ENCODE data around the gene MYO16.

The MYO16 gene

DNA sequence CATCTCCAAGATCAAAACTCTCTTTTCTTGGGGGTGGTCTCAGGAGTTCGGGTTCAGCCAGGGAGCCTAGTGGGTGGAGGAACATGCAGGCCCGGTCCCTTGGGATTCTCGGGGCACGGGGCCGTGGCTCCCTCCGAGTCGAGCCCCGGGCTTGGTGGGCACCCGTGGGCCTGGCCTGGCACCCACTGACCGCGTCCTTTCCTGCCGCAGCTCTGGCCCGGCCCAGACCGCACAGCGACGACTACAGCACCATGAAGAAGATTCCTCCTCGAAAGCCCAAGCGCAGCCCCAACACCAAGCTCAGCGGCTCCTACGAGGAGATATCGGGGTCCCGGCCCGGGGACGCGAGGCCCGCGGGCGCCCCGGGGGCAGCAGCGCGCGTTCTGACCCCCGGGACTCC lies 510.6 kb downstream of the MYO16 start:
- in situ Hi-C loops (cut with HindIII; ENCODE audit: low sequenced_read_pairs): no loop called here

DNA sequence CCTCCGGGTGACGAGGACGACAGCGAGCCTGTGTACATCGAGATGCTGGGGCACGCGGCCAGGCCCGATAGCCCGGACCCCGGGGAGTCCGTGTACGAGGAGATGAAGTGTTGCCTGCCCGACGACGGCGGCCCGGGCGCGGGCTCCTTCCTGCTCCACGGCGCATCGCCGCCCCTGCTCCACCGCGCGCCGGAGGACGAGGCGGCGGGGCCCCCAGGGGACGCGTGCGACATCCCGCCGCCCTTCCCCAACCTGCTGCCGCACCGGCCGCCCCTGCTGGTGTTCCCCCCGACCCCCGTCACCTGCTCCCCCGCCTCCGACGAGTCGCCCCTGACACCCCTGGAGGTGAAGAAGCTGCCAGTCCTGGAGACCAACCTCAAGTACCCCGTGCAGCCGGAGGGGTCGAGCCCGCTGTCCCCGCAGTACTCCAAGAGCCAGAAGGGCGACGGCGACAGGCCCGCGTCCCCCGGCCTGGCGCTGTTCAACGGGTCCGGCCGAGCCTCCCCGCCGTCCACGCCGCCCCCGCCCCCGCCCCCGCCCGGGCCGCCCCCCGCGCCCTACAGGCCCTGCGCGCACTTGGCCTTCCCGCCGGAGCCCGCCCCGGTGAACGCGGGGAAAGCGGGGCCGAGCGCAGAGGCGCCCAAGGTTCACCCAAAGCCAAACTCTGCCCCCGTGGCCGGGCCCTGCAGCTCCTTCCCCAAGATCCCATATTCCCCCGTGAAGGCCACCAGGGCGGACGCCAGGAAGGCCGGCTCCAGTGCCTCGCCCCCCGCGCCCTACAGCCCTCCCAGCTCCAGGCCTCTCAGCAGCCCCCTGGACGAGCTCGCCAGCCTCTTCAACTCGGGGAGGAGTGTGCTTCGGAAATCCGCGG lies 511.3 kb downstream of the MYO16 start:
- in situ Hi-C loops (cut with HindIII; ENCODE audit: low sequenced_read_pairs): no loop called here

DNA sequence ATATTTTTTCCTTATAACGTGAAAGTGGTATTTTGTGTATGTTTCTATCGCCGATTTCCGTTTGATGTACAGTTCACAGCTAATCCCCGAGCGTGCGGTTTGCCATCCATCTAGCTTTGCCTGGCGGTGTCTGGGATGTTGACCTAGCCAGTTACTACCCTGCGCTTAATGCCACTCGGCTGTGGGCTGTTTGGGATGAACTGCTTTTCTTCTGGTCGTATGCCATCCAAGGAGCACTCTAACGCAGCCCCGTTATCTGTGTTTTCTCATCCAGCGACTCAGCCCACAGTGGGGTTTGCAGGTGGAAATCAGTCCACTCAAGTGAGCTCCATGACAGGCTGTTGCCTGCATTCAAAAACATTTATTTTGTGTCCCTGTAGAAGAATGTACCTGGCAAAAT lies 512.3 kb downstream of the MYO16 start:
- in situ Hi-C loops (cut with HindIII; ENCODE audit: low sequenced_read_pairs): no loop called here

DNA sequence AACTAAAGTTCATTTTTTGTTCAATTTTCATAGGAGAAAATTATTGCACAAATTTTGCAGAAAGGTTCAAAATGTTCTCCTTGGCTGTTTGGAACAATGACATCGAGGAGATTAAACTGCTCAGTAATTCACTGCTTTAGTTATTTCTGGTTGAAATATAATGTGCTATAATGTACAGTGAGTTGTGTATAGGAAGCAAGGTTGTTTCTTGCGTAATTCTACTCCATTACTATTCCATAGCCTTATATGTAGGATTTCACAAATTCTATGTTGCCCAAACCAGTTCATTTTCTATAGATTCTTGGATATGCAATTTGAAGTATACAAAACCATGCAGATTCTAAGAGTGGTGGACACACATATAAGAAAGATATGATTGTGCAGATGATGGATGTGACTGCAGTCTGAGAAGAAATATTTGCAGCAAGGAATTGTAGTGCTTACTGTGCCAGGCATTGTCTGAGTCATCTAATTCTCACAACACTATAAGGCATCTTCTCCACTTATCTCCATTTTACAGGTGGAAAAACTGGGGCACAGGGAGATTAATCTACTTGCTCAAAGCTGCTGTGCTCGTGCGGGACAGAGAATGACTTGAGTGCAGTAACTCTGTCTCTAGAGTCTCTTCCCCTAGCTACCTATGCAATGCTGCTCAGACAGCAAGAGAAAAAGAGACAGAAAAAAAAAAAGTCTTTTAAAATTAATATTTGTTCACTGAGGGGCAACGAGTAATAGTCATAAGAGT lies 515.5 kb downstream of the MYO16 start:
- in situ Hi-C loops (cut with HindIII; ENCODE audit: low sequenced_read_pairs): no loop called here

DNA sequence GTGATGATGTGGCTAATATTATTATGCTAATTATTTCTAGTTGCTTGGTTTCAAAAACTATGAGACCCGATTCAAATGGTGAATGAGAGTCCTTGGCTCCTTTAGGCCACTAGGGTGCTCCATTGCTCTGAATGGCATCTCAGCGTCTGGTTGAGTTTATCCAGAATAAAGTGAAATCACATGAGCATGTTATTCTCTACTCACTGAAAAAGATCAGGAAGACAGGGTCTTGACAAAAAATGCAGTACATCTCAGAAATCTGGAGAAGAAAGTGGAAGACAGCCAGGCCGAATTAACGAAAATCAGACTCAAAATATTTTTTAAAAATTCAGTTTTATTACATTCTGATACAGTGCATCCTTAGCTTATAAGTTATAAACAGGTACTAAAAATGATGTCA lies 516.2 kb downstream of the MYO16 start:
- in situ Hi-C loops (cut with HindIII; ENCODE audit: low sequenced_read_pairs): no loop called here

DNA sequence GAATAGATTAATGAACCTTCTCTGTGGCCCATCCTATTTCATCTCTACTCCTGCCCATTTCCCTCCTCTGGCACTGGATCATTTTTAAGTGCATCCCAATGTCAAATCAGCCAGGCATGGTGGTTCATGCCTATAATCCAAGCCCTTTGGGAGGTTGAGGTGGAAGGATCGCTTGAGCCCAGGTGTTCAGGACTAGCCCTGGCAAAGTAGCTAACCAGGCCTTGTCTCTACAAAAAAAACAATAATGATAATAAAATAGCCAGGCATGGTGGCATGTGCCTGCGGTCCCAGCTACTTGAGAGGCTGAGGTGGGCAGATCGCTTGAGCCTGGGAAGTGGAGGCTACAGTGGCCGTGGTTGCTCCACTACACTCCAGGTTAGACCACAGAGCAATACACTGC lies 517.0 kb downstream of the MYO16 start:
- in situ Hi-C loops (cut with HindIII; ENCODE audit: low sequenced_read_pairs): no loop called here

DNA sequence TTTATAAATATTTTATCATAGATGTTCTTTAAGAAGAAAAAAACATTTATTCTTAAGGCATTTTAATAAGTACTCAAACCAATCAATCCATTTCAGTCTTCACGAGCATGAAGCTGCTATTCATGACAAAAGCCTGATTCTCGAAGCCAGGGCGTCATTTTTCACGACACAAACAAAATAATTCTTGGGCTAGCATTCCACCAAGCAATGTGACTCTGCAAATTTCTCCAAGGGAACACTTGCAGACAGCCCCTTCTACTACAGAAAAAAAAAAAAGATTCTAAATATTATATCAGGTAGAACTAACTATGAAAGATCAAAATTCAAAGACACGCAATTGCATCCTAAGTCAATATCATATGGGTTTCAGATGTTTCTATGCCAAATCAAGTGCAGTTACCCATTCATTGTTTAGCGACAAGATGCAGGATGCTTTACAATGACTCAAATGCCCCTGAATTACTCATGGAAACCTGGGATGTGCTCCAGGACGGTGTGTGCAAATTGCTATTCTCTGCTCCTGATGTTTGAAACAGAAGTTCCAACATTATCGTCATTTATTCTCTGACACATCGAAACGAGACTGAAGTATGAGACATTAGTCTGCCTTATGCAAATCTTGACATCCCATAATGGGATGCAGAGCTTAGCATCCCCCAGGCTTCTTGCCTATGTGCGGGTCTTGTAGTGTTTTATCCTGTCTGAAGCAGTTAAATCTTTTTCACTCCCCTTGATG lies 517.7 kb downstream of the MYO16 start:
- in situ Hi-C loops (cut with HindIII; ENCODE audit: low sequenced_read_pairs): no loop called here

DNA sequence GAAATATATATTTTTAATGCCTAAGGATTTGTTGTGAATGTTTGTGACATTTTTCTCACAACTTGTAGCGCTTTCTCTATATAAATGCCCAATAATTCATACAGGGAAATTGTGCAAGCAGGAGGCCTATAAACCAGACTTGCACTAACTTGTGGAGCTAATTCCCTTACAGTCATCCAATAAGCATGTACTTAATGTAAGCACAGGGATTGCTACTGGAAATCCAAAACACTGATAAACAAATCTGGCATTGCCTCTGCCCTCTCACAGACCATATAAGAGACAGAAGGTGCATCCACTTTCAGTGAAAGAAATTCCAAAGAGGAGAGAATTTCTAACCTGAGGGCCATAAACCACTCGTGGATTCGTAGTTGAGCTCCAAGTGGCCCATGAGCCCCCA lies 518.8 kb downstream of the MYO16 start:
- in situ Hi-C loops (cut with HindIII; ENCODE audit: low sequenced_read_pairs): no loop called here

DNA sequence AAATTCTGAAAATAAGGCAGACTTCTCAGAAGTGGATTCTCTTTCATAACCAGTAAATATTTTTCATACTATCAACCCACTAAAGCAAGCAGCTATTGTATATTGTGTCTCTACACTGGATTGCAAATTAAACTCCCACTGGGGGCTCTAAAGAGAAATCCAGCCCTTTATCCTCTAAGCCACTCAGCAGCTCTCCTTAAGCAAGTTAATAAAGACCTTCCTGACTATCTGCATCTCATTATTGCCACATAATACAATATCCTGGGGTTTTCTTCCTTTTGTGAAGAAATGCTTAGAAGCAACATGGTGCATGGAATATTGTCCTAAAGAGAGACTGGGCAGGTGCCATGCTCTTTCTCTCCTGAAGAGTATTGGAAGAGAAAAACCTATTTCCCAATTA lies 521.3 kb downstream of the MYO16 start:
- in situ Hi-C loops (cut with HindIII; ENCODE audit: low sequenced_read_pairs): no loop called here

DNA sequence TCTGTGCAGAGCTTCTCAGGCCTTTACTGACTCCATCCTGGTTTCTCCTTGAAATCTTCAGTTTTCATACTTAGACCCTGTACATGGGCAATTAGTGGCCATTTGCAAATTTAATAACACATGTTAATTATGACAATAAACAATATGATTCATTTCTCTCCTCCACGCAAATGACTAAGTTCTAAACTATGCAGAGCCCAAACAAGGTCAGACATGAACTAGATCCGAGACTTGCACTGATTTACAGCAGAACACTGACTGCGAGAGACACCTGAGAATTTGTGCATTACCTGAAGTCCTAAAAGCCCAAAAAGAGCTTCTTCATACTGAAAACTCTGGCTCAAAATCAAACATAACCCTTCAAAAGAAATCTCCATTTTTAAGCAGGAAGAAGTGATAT lies 521.8 kb downstream of the MYO16 start:
- in situ Hi-C loops (cut with HindIII; ENCODE audit: low sequenced_read_pairs): no loop called here

DNA sequence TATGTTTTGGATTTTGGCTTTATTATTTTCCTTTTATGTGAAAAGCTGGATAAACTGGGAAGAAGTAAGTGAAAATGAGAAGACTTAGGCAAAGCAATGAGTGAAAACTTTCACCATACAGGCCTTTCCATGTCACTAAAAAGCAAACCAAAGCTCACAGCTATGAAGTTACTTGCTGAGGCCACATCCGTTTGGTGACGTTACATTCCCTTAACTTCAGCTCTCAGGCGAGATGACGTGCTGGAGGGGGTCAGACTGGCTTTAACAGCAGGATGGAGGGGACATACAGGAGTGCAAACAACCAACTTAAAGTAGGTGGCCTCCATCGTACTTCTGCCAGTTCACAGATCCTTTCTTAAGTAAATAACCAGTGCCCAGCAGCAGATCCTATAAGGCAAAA lies 522.3 kb downstream of the MYO16 start:
- in situ Hi-C loops (cut with HindIII; ENCODE audit: low sequenced_read_pairs): no loop called here

DNA sequence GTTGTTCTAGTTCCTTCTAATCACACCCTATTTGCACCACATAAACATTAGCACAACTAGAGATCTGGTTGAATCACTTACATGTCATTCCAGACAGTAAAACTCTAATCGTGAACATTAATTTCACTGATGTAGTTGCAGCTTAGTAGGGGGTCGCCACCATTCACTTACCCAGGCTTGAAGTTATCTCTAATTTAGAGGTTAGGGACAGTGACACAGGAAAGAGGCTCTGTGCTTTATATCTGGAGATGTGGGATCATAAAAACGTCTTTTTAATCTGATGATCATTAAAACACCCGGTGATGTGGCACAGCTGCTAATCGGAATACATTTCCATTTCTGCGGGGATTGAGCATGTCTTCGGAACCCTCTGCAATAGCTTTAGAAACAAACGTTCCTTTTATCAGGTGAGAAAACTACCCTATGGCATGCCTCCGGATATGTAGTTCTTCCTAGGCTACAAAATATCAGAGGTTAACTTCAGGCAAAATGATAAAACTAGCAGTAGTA lies 523.0 kb downstream of the MYO16 start:
- in situ Hi-C loops (cut with HindIII; ENCODE audit: low sequenced_read_pairs): no loop called here

DNA sequence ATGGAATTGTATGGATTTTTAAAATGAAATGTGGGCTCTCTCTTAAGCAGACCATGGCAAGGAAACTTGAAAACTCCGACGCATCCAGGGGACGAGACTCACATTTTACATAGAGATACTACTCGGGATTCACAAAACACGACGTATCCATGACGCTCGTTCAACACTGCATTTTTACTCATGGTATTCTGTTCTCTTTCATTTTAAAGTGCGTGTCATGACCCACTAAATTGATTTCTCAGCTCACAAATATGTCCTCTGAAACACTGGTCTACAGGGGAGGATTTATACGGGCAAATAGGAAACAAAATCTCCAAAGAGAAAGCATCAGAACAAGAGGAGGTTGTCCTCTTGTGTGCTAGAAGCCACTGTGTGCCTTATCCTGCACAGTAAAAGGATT lies 523.5 kb downstream of the MYO16 start:
- in situ Hi-C loops (cut with HindIII; ENCODE audit: low sequenced_read_pairs): no loop called here

DNA sequence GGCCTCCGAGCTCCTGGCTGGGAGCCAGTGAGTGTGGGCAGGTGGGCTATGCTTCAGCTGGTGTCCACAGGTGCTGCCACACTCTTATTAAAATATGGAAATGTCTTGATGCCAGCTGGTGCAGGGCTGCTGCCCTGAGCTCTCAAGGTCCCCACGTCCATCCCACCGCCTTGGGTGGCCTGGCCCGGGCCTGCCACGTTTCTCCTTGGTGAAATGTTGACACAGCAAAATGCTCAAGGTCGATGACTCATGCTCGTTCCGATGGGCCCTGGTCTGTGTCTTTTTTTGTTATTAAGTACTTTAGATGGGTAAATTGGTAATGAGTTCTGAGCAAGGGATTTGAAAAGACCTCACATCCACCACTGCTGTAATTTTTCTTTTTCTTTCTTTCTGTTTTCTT lies 524.7 kb downstream of the MYO16 start:
- in situ Hi-C loops (cut with HindIII; ENCODE audit: low sequenced_read_pairs): no loop called here

DNA sequence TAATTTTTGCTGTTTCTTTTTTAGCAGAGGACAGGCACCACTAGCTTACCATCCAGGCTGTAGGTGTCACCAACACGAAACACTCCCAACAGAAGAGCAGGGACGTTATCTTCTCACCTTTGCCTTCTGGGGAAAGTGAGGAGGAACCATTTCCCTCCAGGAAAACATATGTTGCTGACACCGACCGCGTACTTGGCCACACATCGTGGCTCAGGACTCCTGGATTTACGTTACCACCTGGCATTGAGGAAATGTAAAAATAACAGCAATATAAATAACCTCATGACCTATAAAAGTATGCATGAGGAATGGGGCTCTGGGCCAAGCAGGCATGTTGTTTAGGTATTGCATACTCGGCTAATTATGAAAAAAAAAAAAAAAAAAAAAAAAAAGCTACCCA lies 525.1 kb downstream of the MYO16 start:
- in situ Hi-C loops (cut with HindIII; ENCODE audit: low sequenced_read_pairs): no loop called here

DNA sequence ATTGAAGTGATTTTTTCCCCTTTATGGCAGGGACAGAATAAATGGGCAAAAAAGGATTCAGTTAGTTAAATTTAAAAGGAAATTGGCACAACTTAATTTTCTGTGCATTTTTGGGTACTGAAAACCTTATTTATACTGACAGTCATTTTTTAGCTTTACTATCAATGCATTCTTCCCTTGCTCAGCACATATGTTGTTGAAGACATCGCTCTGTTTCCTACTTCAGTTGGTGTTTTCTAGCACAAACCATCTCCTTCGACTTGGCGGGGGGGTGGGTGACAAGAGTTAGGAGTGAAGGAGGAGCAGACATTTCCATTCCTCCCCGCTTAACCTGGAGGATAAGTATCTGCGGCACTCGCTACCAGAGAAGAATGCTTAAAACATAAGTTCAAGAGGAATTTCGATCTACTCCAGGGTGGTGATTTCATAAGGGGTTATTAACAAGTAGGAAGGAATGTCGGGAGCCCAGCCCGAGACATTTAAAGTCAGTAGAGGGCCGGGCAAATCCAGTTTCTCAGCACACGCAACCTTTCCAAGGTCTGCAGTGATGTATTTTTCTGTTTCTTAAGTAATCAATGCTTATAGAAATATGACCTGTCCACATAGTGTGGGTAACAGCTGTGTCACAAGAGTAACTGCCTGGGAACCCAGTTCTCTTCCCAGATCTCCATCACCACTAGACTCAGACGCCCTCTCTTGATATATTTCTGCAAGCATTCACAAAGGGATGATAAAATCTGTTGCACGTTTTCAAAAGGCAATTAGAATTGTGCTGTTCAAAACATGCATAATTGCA lies 525.8 kb downstream of the MYO16 start:
- in situ Hi-C loops (cut with HindIII; ENCODE audit: low sequenced_read_pairs): no loop called here

DNA sequence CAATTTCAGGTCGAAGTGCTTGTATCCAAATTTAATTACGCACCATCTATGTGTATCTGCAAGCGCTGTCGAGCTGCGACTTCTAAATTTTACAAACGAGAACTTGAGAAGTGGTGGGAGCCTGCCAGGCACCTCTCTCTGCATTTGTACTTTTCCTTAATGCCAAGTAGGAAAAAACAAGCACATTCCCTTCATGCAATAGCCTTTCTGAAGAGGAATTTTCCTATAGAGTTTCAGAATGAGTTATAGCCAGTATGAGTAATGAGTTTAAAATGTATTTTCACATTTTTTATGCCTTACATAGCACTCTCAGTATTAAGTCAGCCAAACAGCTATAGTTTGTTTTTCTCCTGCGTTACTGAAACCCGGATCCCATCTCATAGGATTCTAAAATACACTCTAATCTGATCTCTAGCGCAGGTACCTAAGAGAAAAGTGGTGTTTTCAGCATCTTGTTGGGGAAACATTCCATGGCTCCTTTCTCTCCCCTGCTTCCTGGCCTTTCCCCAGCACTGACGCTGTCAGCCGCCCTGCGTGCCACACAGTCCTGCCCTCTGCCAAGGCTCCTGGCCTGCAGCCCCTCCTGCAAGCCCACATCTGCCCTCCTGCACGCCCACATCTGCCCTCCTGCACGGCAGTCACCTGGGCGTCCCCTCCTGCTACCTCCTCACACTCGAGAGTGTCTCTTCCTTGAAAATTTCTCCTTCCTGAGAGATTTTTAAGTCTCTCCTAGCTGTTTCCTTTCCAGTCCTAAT lies 526.9 kb downstream of the MYO16 start:
- in situ Hi-C loops (cut with HindIII; ENCODE audit: low sequenced_read_pairs): no loop called here

DNA sequence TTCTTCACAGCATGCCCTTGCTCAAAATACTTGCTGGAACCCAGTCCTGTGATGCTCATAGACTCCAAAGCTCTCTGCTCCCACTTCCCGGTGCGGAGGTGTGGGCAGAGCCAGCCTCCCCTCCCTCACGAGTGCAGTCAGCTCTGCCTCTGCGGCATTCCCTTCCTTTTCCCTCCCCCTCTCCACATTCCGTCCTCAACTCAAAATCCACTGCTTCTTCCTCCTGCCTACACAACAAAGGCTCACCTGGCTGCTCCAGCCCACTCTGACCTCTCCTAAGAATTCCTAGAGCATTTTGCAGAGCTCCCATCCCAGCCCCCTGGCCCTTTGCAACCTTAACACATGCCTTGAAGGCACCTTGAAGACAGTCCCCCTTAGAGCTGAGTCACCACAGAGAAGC lies 527.9 kb downstream of the MYO16 start:
- in situ Hi-C loops (cut with HindIII; ENCODE audit: low sequenced_read_pairs): no loop called here

DNA sequence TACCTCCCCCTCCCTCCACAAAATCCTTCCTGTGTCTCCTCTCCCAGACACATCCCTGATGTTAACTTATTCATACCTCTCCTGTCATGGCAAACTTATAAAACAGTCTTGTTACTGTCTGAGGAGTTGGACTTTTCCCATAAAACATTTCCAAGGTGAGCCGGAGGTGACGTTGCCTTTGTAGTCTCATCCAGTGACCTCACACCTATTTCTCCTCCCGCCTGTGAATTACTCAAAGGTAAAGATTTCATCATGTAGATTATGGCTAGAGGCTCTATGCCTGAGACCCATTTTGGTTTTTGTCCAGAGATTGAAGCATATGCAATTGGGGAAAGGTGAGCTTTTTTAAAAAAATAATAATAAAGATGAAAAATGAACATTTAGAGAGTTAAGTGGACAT lies 529.0 kb downstream of the MYO16 start:
- in situ Hi-C loops (cut with HindIII; ENCODE audit: low sequenced_read_pairs): no loop called here
